Skin epidermis (tissue), 12 donors: ENCODE results near the gene BCL11A.

Experiments used
- H3K27ac ChIP-seq, 21 experiments: fragments of 200-600 bp; sonication (generic) in 11 of 21; one replicate each; pipeline ENCODE4 v1.5.0; 2020; ENCODE audit warnings: mild to moderate bottlenecking in 3 of 21, inconsistent platforms in 2 of 21, moderate library complexity in 2 of 21
- H3K4me3 ChIP-seq, 7 experiments: fragments of 200-600 bp; sonication (generic) in 2 of 7; one replicate each; pipeline ENCODE4 v1.5.0; 2020; ENCODE audit warnings: inconsistent platforms in 2 of 7, mild to moderate bottlenecking in 2 of 7, moderate library complexity in 1 of 7

BCL11A gene

GRCh38 chr2:60553495-60554073 lies at the start of gene BCL11A:
Gene BCL11A (minus strand): TSS chr2:60553654. CDS start chr2:60553270, 384 bp downstream.
- H3K4me3 ChIP-seq, result peak within 1 kb of the TSS; percentile 44 to 83 (median 60)
- peak within 1 kb of the TSS in 20 of 21 experiments; percentile 65 to 96 (median 85) for H3K27ac ChIP-seq

- no peak overlapping the region for H3K4me3 ChIP-seq
- peak overlapping the region in 2 of 21 experiments; percentile 28 to 41 for H3K27ac ChIP-seq
Observed at GRCh38 chr2:60602828-60603532, 49.5 kb upstream of the BCL11A start.

- H3K27ac ChIP-seq, result no peak overlapping the region
- H3K4me3 ChIP-seq, result no peak overlapping the region
Observed at GRCh38 chr2:60602388-60602787, 48.9 kb upstream of the BCL11A start.

GRCh38 chr2:60598271-60598670 lies 44.8 kb upstream of the BCL11A start:
- Histone ChIP-seq H3K27ac (no peak overlapping the region), H3K4me3 (no peak overlapping the region)

GRCh38 chr2:60597346-60597745 lies 43.9 kb upstream of the BCL11A start:
- H3K27ac ChIP-seq, result no peak overlapping the region
- no peak overlapping the region for H3K4me3 ChIP-seq

- Histone ChIP-seq H3K27ac (no peak overlapping the region), H3K4me3 (no peak overlapping the region)
Observed at GRCh38 chr2:60596411-60596810, 43.0 kb upstream of the BCL11A start.

- Histone ChIP-seq H3K27ac (no peak overlapping the region), H3K4me3 (no peak overlapping the region)
Observed at GRCh38 chr2:60595953-60596352, 42.5 kb upstream of the BCL11A start.

- Histone ChIP-seq H3K4me3 (no peak overlapping the region), H3K27ac (no peak overlapping the region)
Observed at GRCh38 chr2:60589104-60589503, 35.6 kb upstream of the BCL11A start.

GRCh38 chr2:60586081-60586480 lies 32.6 kb upstream of the BCL11A start:
- Histone ChIP-seq H3K4me3 (no peak overlapping the region), H3K27ac (no peak overlapping the region)

- no peak overlapping the region for H3K4me3 ChIP-seq
- no peak overlapping the region for H3K27ac ChIP-seq
Observed at GRCh38 chr2:60585276-60585675, 31.8 kb upstream of the BCL11A start.

GRCh38 chr2:60583604-60584003 lies 30.1 kb upstream of the BCL11A start:
- no peak overlapping the region for H3K27ac ChIP-seq

GRCh38 chr2:60581433-60582282 lies 28.2 kb upstream of the BCL11A start:
- Histone ChIP-seq H3K27ac (peak overlapping the region in 3 of 21 experiments; percentile 48 to 62 (median 51)), H3K4me3 (peak overlapping the region; percentile 27 to 50 (median 35))

More at GRCh38 chr2:60583604-60584003, 30.1 kb upstream of the BCL11A start:
- H3K4me3 ChIP-seq, result no peak overlapping the region

GRCh38 chr2:60577682-60578283 lies 24.3 kb upstream of the BCL11A start:
- H3K4me3 ChIP-seq, result no peak overlapping the region
- H3K27ac ChIP-seq, result peak overlapping the region in 1 of 21 experiments; percentile 35

- H3K27ac ChIP-seq, result no peak overlapping the region
- H3K4me3 ChIP-seq, result no peak overlapping the region
Observed at GRCh38 chr2:60573251-60573650, 19.8 kb upstream of the BCL11A start.

GRCh38 chr2:60570251-60570650 lies 16.8 kb upstream of the BCL11A start:
- H3K4me3 ChIP-seq, result peak overlapping the region in 1 of 7 experiments; percentile 35

GRCh38 chr2:60569680-60570111 lies 16.2 kb upstream of the BCL11A start:
- Histone ChIP-seq H3K4me3 (peak overlapping the region in 4 of 7 experiments; percentile 1 to 35 (median 11)), H3K27ac (peak overlapping the region in 2 of 21 experiments; percentile 33 to 43)

More at GRCh38 chr2:60570251-60570650, 16.8 kb upstream of the BCL11A start:
- H3K27ac ChIP-seq, result no peak overlapping the region

GRCh38 chr2:60567919-60568768 lies 14.7 kb upstream of the BCL11A start:
- H3K4me3 ChIP-seq, result no peak overlapping the region
- H3K27ac ChIP-seq, result peak overlapping the region in 1 of 21 experiments; percentile 19

GRCh38 chr2:60567096-60567495 lies 13.6 kb upstream of the BCL11A start:
- H3K27ac ChIP-seq, result no peak overlapping the region
- no peak overlapping the region for H3K4me3 ChIP-seq

GRCh38 chr2:60565472-60565871 lies 12.0 kb upstream of the BCL11A start:
- Histone ChIP-seq H3K4me3 (no peak overlapping the region), H3K27ac (no peak overlapping the region)
